ENCODE data around the gene NELL1. TPM values are rescaled to one million over a fixed set of nuclear protein-coding genes. Genes with fewer than 3 reads are reported as not detected.

The NELL1 gene
- total RNA-seq, 2 donors from 2014 or later = not detected

DNA sequence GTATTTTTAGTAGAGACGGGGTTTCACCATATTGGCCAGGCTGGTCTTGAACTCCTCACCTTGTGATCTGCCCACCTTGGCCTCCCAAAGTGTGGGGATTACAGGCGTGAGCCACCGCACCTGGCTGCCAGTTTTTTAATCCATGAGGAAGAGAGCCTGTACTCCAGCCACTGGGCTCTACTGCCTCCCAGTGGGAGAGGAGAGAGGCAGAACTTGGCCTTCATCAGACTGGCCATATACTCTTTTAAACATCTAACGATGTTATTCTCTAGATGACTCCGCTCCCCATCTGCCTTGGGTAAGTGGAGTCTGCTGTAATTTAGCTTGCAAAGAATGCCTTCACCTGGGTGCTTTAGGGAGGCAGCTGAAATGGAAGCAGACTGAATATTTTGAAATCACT lies 35.3 kb upstream of the NELL1 start:
- no peak for ATAC-seq
- no peak overlapping the region for H3K4me3 ChIP-seq
- no peaks in the 10 kb centered on the region for H3K36me3 ChIP-seq (replicated peaks in 1 of 2; ENCODE audit: insufficient read depth in 1 of 2, low read depth in 2 of 2)
- no peaks in the 10 kb centered on the region for H3K9me3 ChIP-seq
- no peaks in the 10 kb centered on the region for H3K27me3 ChIP-seq
- TF ChIP-seq POLR2A (IDR thresholded peaks at IDR 0.05) = no peak
- TF ChIP-seq, protein P1, sequence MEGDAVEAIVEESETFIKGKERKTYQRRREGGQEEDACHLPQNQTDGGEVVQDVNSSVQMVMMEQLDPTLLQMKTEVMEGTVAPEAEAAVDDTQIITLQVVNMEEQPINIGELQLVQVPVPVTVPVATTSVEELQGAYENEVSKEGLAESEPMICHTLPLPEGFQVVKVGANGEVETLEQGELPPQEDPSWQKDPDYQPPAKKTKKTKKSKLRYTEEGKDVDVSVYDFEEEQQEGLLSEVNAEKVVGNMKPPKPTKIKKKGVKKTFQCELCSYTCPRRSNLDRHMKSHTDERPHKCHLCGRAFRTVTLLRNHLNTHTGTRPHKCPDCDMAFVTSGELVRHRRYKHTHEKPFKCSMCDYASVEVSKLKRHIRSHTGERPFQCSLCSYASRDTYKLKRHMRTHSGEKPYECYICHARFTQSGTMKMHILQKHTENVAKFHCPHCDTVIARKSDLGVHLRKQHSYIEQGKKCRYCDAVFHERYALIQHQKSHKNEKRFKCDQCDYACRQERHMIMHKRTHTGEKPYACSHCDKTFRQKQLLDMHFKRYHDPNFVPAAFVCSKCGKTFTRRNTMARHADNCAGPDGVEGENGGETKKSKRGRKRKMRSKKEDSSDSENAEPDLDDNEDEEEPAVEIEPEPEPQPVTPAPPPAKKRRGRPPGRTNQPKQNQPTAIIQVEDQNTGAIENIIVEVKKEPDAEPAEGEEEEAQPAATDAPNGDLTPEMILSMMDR (IDR thresholded peaks at IDR 0.05) = no peak
- 86 to 95% methylated on average over 5 of the region's 5 CpGs for WGBS, 2 donors
- DNase-seq = no peak
- intact Hi-C loops (cut with DNase I) = no loop called here
- no peak overlapping the region for H3K27ac ChIP-seq
- H3K4me1 ChIP-seq = no peaks in the 10 kb centered on the region

DNA sequence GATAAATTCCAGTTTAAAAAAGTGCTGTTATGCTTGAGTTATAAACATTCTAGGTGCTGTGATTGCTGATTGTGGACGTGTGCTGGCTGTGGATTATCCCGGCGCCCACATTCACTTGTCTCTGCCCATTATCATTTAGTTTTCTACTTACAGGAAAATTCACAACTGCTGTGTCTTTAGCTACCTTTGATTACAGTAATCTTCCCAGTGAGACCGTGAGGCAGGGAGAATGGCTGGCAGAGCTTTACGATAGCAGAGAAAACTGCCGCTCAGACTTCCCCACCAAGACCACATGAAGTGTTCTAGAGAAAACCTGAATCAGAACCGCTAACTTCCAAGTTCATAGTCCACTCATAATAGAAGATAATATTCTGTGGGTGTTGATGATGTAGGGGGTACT lies 34.6 kb upstream of the NELL1 start:
- Histone ChIP-seq H3K27me3 (no peaks in the 10 kb centered on the region), H3K9me3 (no peaks in the 10 kb centered on the region), H3K36me3 (replicated peaks in 1 of 2; ENCODE audit: insufficient read depth in 1 of 2, low read depth in 2 of 2) (no peaks in the 10 kb centered on the region), H3K4me3 (no peak overlapping the region), H3K4me1 (no peaks in the 10 kb centered on the region), H3K27ac (no peak overlapping the region)
- TF ChIP-seq POLR2A (IDR thresholded peaks at IDR 0.05) = no peak
- TF ChIP-seq, protein P1 (IDR thresholded peaks at IDR 0.05) = no peak
- ATAC-seq = no peak
- no peak for DNase-seq
- WGBS, 2 donors = 66 to 72% methylated on average over 7 of the region's 7 CpGs
- intact Hi-C loops (cut with DNase I) = no loop called here

DNA sequence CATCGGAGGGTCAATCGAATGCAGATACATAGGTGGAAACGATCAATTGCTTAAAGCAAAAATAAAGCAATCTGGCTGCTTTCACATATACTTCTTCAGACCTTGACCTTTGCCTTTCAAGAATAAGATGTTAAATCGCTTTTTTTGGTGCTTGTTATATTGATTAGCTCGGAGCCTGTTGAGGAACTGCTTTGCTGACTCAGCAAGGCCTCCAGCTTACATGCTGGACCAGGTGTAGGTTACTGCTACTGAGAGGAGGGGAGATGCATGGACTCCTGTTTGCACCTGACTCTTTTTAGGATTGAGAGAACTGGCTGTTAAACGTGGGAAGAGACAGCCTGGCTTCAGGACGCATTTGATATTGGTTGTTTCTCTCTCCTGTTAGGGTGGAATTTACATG lies 31.3 kb upstream of the NELL1 start:
- WGBS, 2 donors = 45 to 55% methylated on average over 7 of the region's 7 CpGs
- Histone ChIP-seq H3K4me1 (no peaks in the 10 kb centered on the region), H3K27ac (no peak overlapping the region), H3K27me3 (no peaks in the 10 kb centered on the region), H3K9me3 (no peaks in the 10 kb centered on the region), H3K36me3 (replicated peaks in 1 of 2; ENCODE audit: insufficient read depth in 1 of 2, low read depth in 2 of 2) (no peaks in the 10 kb centered on the region), H3K4me3 (no peak overlapping the region)
- intact Hi-C loops (cut with DNase I) = no loop called here
- DNase-seq (no peak), ATAC-seq (no peak)
- no peak for TF ChIP-seq POLR2A (IDR thresholded peaks at IDR 0.05)
- TF ChIP-seq, protein P1 (IDR thresholded peaks at IDR 0.05) = no peak

DNA sequence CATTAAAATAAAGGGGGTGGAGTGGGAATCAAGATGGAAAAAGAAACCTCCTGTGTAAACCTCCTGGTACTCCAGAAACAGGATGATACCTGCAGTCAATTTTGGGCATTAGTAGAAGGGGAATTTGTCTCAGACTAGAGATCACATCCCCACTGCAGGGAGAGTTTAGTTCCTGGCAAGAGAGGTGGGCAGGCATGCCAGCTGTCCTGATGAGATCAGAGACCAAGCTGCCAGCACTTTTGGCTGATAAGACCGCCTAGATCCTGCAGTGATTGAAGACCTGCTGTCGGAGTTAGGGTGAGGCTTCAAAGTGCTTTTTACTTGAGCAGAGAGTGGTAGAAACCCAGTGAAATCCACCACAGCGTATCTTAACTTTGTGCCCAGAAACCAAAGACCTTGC lies 29.7 kb upstream of the NELL1 start:
- TF ChIP-seq, protein P1 (IDR thresholded peaks at IDR 0.05) = no peak
- TF ChIP-seq POLR2A (IDR thresholded peaks at IDR 0.05) = no peak
- no peaks in the 10 kb centered on the region for H3K36me3 ChIP-seq (replicated peaks in 1 of 2; ENCODE audit: insufficient read depth in 1 of 2, low read depth in 2 of 2)
- intact Hi-C loops (cut with DNase I) = loop anchor here (10.0 kb wide), 1 partner anchor 1665 kb away; no protein-coding TSS in a partner anchor
- DNase-seq = no peak
- 37 to 41% methylated on average over 3 of the region's 3 CpGs for WGBS, 2 donors
- H3K27me3 ChIP-seq = no peaks in the 10 kb centered on the region
- no peaks in the 10 kb centered on the region for H3K9me3 ChIP-seq
- no peak overlapping the region for H3K27ac ChIP-seq
- H3K4me1 ChIP-seq = no peaks in the 10 kb centered on the region
- ATAC-seq = no peak
- H3K4me3 ChIP-seq = no peak overlapping the region

DNA sequence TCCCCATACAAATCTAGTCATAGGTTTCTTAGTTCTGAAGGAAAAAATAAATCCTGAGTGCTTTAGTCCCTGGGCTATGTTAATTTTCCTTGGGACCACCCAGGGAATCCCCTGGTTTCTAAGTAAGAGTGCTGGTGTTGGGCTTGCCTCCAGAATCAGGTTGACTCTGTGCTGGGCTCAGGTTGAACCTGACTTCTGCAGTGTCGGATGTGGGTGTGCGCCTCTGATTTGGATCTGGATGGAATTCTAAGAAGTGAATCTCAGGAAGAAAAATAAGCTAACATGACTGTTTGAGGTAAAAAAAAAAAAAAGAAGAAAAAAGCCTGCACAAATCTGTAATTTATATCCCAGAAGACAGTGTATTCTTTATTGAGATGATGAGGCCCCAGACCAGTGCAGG lies 29.0 kb upstream of the NELL1 start:
- Histone ChIP-seq H3K9me3 (no peaks in the 10 kb centered on the region), H3K27ac (no peak overlapping the region), H3K4me1 (no peaks in the 10 kb centered on the region), H3K36me3 (replicated peaks in 1 of 2; ENCODE audit: insufficient read depth in 1 of 2, low read depth in 2 of 2) (no peaks in the 10 kb centered on the region), H3K4me3 (no peak overlapping the region), H3K27me3 (no peaks in the 10 kb centered on the region)
- intact Hi-C loops (cut with DNase I) = loop anchor here (10.0 kb wide), 1 partner anchor 1664 kb away; no protein-coding TSS in a partner anchor
- WGBS, 2 donors = 100% methylated on average over 2 of the region's 2 CpGs
- TF ChIP-seq, protein P1 (IDR thresholded peaks at IDR 0.05) = no peak
- no peak for TF ChIP-seq POLR2A (IDR thresholded peaks at IDR 0.05)
- ATAC-seq (no peak), DNase-seq (no peak)

Measured in body of pancreas (tissue), 4 donors.